NCI-H1930 (cell line): Measurements from ENCODE around the gene C1orf21.
A peak's percentile ranks its signal among the peaks of the same experiment; 100 is the strongest.

Source experiments
- DNase-seq, 2 experiments: peaks; one replicate each; lab custom pipeline; 2025; lab: John Stamatoyannopoulos, UW

Gene C1orf21

DNA sequence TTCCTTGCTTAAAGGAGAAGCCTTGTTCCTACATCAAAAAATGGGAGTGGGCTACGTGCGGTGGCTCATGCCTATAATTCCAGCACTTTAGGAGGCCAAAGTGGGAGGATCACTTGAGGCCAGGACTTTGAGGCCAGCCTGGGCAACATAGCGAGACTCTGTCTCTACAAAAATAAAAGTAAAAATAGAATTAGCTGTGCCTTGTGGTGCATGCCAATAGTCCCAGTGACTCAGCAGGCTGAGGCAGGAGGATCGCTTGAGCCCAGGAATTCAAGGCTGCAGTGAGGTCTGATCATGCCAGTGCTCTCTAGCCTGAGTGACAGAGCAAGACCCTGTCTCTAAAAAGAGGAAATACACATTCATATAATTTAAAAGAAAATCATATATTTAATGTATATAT is 127.1 kb downstream of the C1orf21 start:
- no peak for DNase-seq

DNA sequence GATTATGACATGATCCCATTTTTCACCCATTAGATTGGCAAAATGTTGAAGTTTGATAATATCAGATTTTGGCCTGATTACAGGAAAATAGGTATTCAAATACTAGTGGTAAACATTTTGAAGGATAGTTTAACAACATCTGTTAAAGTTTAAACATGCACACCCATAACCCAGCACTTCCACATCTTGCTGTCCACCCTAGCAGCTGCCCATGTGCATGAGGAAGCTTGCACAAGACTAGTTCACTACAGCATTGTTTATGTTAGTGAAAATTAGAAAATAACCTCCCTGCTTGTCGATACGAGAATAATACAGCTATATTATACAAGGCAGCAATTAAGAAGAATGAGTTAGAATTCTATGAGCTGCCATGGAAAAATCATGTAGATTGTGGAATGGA is 127.6 kb downstream of the C1orf21 start:
- DNase-seq, result no peak

- no peak for DNase-seq
Observed at GRCh38 chr1:184517130-184517529, 130.3 kb downstream of the C1orf21 start.

DNA sequence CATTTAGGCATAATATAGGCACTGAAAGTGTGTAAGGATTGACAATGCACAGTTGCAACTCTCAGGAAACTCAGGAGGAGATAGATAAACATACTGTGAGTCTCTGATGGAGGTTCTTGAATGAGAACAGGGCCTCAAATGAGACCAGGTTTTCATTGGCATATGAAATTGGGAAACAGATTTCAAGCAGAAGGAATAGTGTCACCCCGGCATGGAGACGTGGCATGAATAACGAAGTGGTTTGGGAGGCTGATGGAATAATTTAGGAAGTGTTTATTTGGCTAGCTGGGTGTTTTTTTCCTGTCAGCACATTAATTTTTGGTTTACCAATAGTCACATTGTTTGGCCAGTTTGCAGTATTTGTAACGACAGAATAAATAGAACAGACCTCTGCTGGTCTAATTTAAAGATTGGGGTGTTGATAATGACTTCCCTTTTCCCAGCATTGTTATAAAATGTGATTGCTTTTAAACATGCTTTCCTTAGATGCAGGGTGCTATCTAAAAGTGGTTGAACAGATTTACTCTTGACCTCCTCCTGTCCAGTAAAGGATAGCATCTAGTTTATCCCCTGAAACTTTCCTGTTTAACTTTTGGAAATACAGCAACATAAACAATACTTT is 132.0 kb downstream of the C1orf21 start:
- no peak for DNase-seq

GRCh38 chr1:184520336-184520735 is 133.5 kb downstream of the C1orf21 start:
- DNase-seq, result peak; percentile 48 to 72

DNA sequence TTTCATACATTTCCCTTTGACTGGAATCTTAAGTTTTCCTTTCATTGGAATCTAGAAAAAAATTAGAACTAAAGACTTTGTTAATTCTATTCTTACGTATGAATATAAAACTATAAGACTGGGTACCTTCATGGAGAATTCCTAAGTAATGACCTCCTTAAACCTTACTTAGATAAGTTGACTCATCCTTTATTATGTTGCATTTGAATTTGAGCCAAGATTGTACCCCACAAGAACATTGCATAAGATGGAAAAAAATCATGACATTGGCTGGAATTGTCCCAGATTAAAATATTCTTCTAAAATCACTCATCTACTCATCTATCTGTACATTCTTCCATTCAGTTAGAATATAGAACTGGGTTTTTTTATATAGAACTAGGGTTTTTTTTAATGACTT is 137.4 kb downstream of the C1orf21 start:
- no peak for DNase-seq

- DNase-seq, result no peak
Observed at GRCh38 chr1:184527402-184527801, 140.6 kb downstream of the C1orf21 start.

DNA sequence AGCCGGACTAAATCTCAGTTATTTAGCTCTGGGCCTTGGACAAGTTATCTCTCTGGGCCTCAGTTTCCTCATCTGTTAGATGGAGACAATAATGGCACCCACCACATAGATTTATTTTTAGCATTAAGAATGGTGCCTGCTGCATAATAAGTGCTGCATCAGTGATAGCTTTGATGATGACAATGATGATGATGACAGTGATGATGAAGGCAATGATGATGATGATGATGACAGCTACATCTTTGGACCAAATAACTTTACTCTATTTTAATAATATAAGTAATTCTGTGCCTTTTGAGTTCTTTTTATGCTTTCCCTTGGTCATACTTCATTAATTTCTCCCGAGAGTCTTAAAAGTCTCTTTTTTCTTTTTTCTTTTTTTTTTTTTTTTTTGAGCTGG is 143.4 kb downstream of the C1orf21 start:
- no peak for DNase-seq

- DNase-seq, result no peak
Observed at GRCh38 chr1:184531296-184531695, 144.5 kb downstream of the C1orf21 start.

- DNase-seq, result no peak
Observed at GRCh38 chr1:184532199-184532598, 145.4 kb downstream of the C1orf21 start.

GRCh38 chr1:184533049-184533448 is 146.2 kb downstream of the C1orf21 start:
- no peak for DNase-seq

- no peak for DNase-seq
Observed at GRCh38 chr1:184533915-184534314, 147.1 kb downstream of the C1orf21 start.

DNA sequence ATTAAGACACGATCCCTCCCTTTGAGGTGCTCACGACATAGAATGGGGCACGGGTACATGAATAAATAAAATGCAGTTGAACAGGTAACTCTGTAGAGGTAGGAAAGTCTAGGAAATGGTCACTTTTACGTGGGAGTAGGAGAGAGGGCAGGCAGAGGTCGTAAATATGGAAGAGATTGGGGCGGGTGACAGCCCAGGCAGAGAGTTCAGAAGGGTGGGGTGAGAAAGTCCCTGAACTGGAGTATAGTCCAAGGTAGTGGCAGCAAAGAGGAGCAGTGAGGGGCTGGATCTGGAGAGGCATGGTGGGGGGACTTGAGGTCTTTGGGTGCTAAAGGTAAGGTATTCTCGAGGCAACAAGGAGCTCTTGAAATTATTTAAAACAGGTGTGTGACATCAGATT is 147.9 kb downstream of the C1orf21 start:
- DNase-seq, result no peak

GRCh38 chr1:184535191-184535970 is 148.6 kb downstream of the C1orf21 start:
- no peak for DNase-seq

GRCh38 chr1:184536246-184536985 is 149.6 kb downstream of the C1orf21 start:
- DNase-seq, result no peak

- DNase-seq, result no peak
Observed at GRCh38 chr1:184539580-184539979, 152.8 kb downstream of the C1orf21 start.

DNA sequence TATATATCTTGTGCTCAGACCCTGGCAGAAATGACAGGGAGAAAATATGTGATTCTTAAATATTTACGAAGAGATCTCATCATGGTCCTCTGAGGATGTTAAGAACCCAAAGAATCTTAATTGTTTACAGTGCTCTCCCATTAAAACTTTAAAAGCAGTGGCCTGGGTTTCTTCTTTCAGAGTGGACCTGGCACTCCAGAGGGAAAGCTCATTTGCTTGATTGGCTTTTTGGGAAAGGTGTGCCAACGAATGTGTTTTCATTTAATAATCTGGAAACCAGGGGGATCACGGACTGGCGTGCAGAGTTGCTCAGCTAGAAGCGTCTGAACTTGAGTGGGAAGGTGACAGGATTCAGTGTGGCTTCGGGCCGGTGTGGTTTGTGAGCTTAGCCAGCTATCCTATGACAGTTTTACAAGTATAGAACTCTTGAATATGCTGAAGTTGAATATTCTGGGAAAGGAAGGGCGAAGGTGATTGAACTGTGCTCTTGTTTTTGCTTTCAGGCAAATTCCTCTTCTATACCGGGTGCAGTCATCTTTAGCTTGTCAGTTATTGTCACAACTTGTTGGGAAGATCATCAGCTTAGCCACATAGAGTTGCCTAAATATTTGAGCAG is 154.8 kb downstream of the C1orf21 start:
- no peak for DNase-seq

DNA sequence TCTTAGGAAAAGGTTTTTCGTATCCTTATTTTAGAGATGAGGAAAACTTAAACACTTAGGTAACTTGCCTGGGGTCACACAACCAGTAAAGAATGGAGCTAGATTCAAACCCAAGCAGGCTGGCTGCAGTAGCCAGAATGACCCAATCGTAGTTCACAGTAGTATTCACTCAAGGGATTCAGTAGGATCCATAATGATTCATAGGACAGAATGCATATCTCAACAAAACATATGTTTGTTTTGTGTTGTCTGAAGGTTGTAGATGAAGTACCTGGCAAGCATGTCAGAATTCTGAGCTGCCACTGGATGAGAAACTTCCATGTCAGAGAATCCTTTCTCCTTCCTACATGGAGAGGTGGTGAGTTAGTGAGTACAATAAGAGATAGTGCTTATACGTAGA is 155.5 kb downstream of the C1orf21 start:
- no peak for DNase-seq

DNA sequence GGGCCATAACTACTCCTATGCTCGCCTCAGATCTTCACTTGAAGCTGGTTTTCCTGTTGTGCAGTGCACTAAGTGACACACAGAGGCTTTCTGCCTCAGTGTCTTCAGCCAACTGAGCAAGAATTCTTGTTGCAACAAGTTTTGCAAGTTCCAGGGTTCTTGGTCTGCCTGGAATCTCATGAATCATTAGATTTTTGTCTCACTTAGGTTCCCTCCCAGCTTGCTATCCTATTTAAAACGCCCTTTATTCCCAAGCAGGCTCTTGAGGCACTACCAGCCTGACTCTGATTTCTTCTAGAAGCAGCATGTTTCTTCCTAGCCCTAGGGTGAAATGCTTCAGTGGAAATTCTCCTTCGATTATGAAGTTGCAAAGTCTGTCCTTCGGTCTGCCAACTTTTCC is 158.8 kb downstream of the C1orf21 start:
- no peak for DNase-seq

GRCh38 chr1:184552446-184552845 is 165.6 kb downstream of the C1orf21 start:
- DNase-seq, result no peak

- DNase-seq, result no peak
Observed at GRCh38 chr1:184553845-184554244, 167.0 kb downstream of the C1orf21 start.
